AG09309 (cell line): Measurements from ENCODE around the gene PXK.

Experiments used
- DNase-seq: peaks from one replicate; pipeline ENCODE4 v3.0.0-alpha.2; 2010; ENCODE audit warnings: low read depth
- H3K4me3 ChIP-seq: 2 replicates; pipeline ENCODE4 v1.5.1; 2011; ENCODE audit warnings: mild to moderate bottlenecking, low read depth, low read length, moderate library complexity; ENCODE audit not compliant: control insufficient read depth
- CTCF ChIP-seq: IDR thresholded peaks from 2 replicates; pipeline ENCODE4 v1.5.1; 2011; ENCODE audit warnings: mild to moderate bottlenecking, low read depth, low read length, inconsistent platforms; ENCODE audit not compliant: insufficient read depth, control insufficient read depth; ENCODE audit errors: missing control alignments

The PXK gene

GRCh38 chr3:58411851-58412830 lies 79.4 kb downstream of the PXK start:
- H3K4me3 ChIP-seq, result no peak overlapping the region
- TF ChIP-seq CTCF, result no peak
- DNase-seq, result no peak

- H3K4me3 ChIP-seq, result no peak overlapping the region
- DNase-seq, result no peak
- TF ChIP-seq CTCF, result peak; percentile 68
These were observed 82.0 kb downstream of the PXK start for GRCh38 chr3:58414538-58415197.

DNA sequence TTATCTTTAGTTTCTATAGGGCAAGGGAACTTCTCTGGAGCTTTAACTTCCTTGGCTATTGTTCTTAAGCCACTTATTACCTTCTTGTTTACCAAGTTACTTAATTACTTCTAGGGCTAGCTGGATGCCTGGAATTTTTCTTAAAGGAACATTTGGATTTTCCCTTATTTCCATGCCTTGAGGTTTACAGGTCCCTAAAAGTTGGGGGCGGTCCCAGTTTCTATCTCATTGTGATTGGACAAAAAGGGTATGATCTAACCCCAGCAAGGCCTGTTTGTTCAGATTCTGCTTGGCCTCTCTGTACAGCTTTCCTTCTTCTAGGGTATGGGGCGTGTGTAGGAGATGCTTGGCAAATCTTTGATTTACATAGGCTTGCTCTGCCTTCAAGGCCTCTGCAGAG lies 83.5 kb downstream of the PXK start:
- TF ChIP-seq CTCF, result no peak
- no peak for DNase-seq
- H3K4me3 ChIP-seq, result no peak overlapping the region

- no peak for TF ChIP-seq CTCF
- H3K4me3 ChIP-seq, result no peak overlapping the region
- DNase-seq, result no peak
These were observed 84.4 kb downstream of the PXK start for GRCh38 chr3:58417075-58417474.

- TF ChIP-seq CTCF, result no peak
- no peak overlapping the region for H3K4me3 ChIP-seq
- no peak for DNase-seq
These were observed 85.5 kb downstream of the PXK start for GRCh38 chr3:58418227-58418626.

GRCh38 chr3:58419780-58420507 lies 87.3 kb downstream of the PXK start:
- DNase-seq, result no peak
- no peak overlapping the region for H3K4me3 ChIP-seq
- peak; percentile 13 for TF ChIP-seq CTCF
